ENCODE measurements around the gene SNX3. TPM values are rescaled to one million over a fixed set of nuclear protein-coding genes. Genes with fewer than 3 reads are reported as not detected.

Gene SNX3
- total RNA-seq, 1 experiment from 2014 or later, result 80.7 TPM

DNA sequence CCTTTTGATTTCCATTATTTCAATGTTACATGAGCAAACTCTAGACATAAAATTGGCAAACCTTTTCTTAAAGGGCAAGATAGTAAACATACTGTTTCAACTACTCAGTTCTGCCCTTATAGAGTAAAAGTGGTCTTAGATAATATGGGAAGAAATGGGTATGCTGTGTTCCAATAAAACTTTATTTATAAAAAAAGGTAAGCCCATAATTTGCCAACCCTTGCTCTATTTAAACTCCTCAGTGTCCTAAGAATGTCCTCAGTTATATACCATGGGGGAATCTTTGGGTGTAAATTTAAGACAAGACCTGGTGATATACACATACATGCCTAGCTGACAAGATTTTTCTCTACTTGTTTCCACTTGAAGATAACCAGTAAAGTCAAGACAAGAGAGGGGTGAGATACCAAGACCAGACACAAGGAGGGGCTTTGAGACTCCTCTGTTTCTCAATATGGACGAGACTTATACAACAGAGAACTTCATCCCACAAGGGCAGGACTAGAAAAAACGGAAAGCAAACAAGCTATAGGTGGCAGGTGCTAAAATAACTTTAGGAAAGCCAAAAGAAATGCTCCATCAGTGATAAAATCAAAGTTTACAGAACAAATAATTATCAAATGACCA lies 10.5 kb downstream of the SNX3 start:
- no peak overlapping the region for H3K27ac Mint-ChIP-seq
- Histone ChIP-seq H3K23me2 (ENCODE audit: insufficient read length, low read depth, low read length, poor library complexity, severe bottlenecking) (no peaks in the 10 kb centered on the region), H3K23ac (ENCODE audit: insufficient read length, low read depth, low read length) (no peak overlapping the region), H2AFZ (ENCODE audit: low read length) (no peak overlapping the region), H4K91ac (ENCODE audit: insufficient read length, low read depth, low read length) (no peak overlapping the region), H3K4me1 (ENCODE audit: insufficient read depth, low read length) (no peaks in the 10 kb centered on the region), H2BK120ac (ENCODE audit: low read depth, low read length, poor library complexity, severe bottlenecking) (no peak overlapping the region), H4K5ac (ENCODE audit: insufficient read length, low read depth, low read length) (no peak overlapping the region), H3T11ph (ENCODE audit: low read length) (no peak overlapping the region), H3K79me1 (ENCODE audit: insufficient read depth, low read depth, low read length, poor library complexity, severe bottlenecking) (peaks cover 2% of the 10 kb centered on the region), H3K4ac (ENCODE audit: low read depth, low read length) (no peak overlapping the region), H3K14ac (ENCODE audit: insufficient read depth, low read length) (no peak overlapping the region), H2BK15ac (ENCODE audit: low read depth, low read length) (no peak overlapping the region), H3K56ac (ENCODE audit: insufficient read length, low read depth, low read length) (no peak overlapping the region), H3K79me2 (ENCODE audit: insufficient read depth, low read length) (no peaks in the 10 kb centered on the region), H2BK5ac (ENCODE audit: insufficient read length, low read length) (no peak overlapping the region), H3K27me3 (ENCODE audit: insufficient read depth, low read length) (no peaks in the 10 kb centered on the region), H3K27ac (ENCODE audit: insufficient read length, low read depth, low read length) (no peak overlapping the region), H3K9ac (ENCODE audit: extremely low read depth, insufficient read length, low read length) (no peak overlapping the region), H2BK20ac (ENCODE audit: low read depth, low read length, poor library complexity, severe bottlenecking) (no peak overlapping the region), H3K18ac (ENCODE audit: insufficient read length, low read depth, low read length) (no peak overlapping the region), H4K20me1 (ENCODE audit: control insufficient read depth, insufficient read depth, insufficient read length) (no peaks in the 10 kb centered on the region), H2AK5ac (ENCODE audit: insufficient read length, low read length) (no peak overlapping the region), H3K9me3 (ENCODE audit: control insufficient read depth, low read depth, low read length) (no peaks in the 10 kb centered on the region), H4K8ac (replicated peaks; ENCODE audit: insufficient read length, low read depth, low read length) (no peak overlapping the region), H2BK12ac (ENCODE audit: insufficient read length, low read depth, low read length) (no peak overlapping the region), H3K4me2 (ENCODE audit: insufficient read depth, insufficient read length, low read length) (no peak overlapping the region)
- no CpG with 5 or more reads among the region's 2 CpGs for WGBS (ENCODE audit: extremely low coverage, insufficient read length, low lambda C conversion rate)
- TF ChIP-seq, protein P1, sequence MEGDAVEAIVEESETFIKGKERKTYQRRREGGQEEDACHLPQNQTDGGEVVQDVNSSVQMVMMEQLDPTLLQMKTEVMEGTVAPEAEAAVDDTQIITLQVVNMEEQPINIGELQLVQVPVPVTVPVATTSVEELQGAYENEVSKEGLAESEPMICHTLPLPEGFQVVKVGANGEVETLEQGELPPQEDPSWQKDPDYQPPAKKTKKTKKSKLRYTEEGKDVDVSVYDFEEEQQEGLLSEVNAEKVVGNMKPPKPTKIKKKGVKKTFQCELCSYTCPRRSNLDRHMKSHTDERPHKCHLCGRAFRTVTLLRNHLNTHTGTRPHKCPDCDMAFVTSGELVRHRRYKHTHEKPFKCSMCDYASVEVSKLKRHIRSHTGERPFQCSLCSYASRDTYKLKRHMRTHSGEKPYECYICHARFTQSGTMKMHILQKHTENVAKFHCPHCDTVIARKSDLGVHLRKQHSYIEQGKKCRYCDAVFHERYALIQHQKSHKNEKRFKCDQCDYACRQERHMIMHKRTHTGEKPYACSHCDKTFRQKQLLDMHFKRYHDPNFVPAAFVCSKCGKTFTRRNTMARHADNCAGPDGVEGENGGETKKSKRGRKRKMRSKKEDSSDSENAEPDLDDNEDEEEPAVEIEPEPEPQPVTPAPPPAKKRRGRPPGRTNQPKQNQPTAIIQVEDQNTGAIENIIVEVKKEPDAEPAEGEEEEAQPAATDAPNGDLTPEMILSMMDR (conservative IDR thresholded peaks at IDR 0.05), result peak; percentile 64
- DNase-seq, result peak; percentile 34
- H3K27me3 Mint-ChIP-seq (ENCODE audit: low read depth), result no peaks in the 10 kb centered on the region
- H3K4me3 Mint-ChIP-seq, result no peak overlapping the region
- H3K9me3 Mint-ChIP-seq, result peaks cover 0 to 5% of the 10 kb centered on the region in 2 experiments; a peak in 3 of 5 replicates
- peaks cover 0 to 4% of the 10 kb centered on the region in 2 experiments; a peak in 3 of 4 replicates for H3K4me1 Mint-ChIP-seq
- H3K36me3 Mint-ChIP-seq (ENCODE audit: insufficient read depth in 1 of 3, low read depth in 3 of 3), result peaks cover 7% of the 10 kb centered on the region in 3 experiments; a peak in 6 of 7 replicates

Data from H9 (cell line).